HepG2 (cell line): ENCODE data around the gene GADD45GIP1. TPM values are rescaled to one million over a fixed set of nuclear protein-coding genes. Genes with fewer than 3 reads are reported as not detected.

Experiments
- ARID2 ChIP-seq: sonication (generic); formaldehyde crosslinking; IDR thresholded peaks from 2 replicates; pipeline ENCODE4 v1.8.1; 2022; ENCODE audit warnings: mild to moderate bottlenecking, missing genetic modification reagents, borderline replicate concordance
- DPF2 ChIP-seq: sonication (generic); formaldehyde crosslinking; IDR thresholded peaks from 2 replicates; pipeline ENCODE4 v1.4.0; 2020; ENCODE audit warnings: mild to moderate bottlenecking, low read depth, missing genetic modification reagents, borderline replicate concordance
- GFI1 ChIP-seq: sonication (generic); formaldehyde crosslinking; IDR thresholded peaks from 2 replicates; pipeline ENCODE4 v1.5.0; 2020; ENCODE audit warnings: missing genetic modification reagents, mild to moderate bottlenecking, borderline replicate concordance
- HDAC2 ChIP-seq: sonication (generic); formaldehyde crosslinking; IDR thresholded peaks from 2 replicates; pipeline ENCODE4 v1.4.0; 2020; ENCODE audit warnings: missing genetic modification reagents
- HOXA9 ChIP-seq: sonication (generic); formaldehyde crosslinking; IDR thresholded peaks from 2 replicates; pipeline ENCODE4 v1.8.1; 2022; ENCODE audit warnings: missing genetic modification reagents, mild to moderate bottlenecking, moderate library complexity, borderline replicate concordance
- NFKB2 ChIP-seq: sonication (generic); formaldehyde crosslinking; IDR thresholded peaks from 2 replicates; pipeline ENCODE4 v1.4.0; 2020; ENCODE audit warnings: missing genetic modification reagents, borderline replicate concordance
- NR2F1 ChIP-seq, 2 experiments: fragments of 450-650 bp in 1 of 2; formaldehyde crosslinking in 1 of 2; IDR thresholded peaks; 2 replicates each; pipeline versions ENCODE4 v1.5.0 to v1.6.1; 2016 to 2020; ENCODE audit warnings: mild to moderate bottlenecking in 1 of 2, missing compliant biosample characterization in 1 of 2, missing genetic modification reagents in 1 of 2, moderate library complexity in 1 of 2
- NR2F2 ChIP-seq: IDR thresholded peaks from 2 replicates; pipeline ENCODE4 v1.6.1; 2012; ENCODE audit warnings: low read depth, inconsistent platforms, borderline replicate concordance
- SMARCC2 ChIP-seq: fragments of 450-650 bp; IDR thresholded peaks from 2 replicates; pipeline ENCODE4 v1.6.1; 2017; ENCODE audit warnings: antibody characterized with exemption, mild to moderate bottlenecking
- SP2 ChIP-seq: sonication (generic); formaldehyde crosslinking; IDR thresholded peaks from 2 replicates; pipeline ENCODE4 v1.5.1; 2020; ENCODE audit warnings: mild to moderate bottlenecking, missing genetic modification reagents
- TP53 ChIP-seq: sonication (generic); formaldehyde crosslinking; conservative IDR thresholded peaks from 2 replicates; pipeline ENCODE4 v1.4.0; 2020; ENCODE audit warnings: missing genetic modification reagents
- ZMYM4 ChIP-seq: sonication (generic); formaldehyde crosslinking; IDR thresholded peaks from 2 replicates; pipeline ENCODE4 v1.8.1; 2023; ENCODE audit warnings: mild to moderate bottlenecking, missing genetic modification reagents
- ZNF101 ChIP-seq: sonication (generic); formaldehyde crosslinking; IDR thresholded peaks from 2 replicates; pipeline ENCODE4 v1.4.0; 2020; ENCODE audit warnings: mild to moderate bottlenecking, low read depth, missing genetic modification reagents, borderline replicate concordance
- ZNF207 ChIP-seq: fragments of 450-650 bp; IDR thresholded peaks from 2 replicates; pipeline ENCODE4 v1.6.1; 2016; ENCODE audit warnings: antibody characterized with exemption, borderline replicate concordance
- ZNF558 ChIP-seq: sonication (generic); formaldehyde crosslinking; IDR thresholded peaks from 2 replicates; pipeline ENCODE4 v1.9.0; 2022; ENCODE audit warnings: mild to moderate bottlenecking, missing genetic modification reagents, borderline replicate concordance
- ZNF713 ChIP-seq: sonication (generic); formaldehyde crosslinking; IDR thresholded peaks from 2 replicates; pipeline ENCODE4 v1.4.0; 2020; ENCODE audit warnings: mild to moderate bottlenecking, missing genetic modification reagents
- polyA plus RNA-seq, 8 experiments: library from polyadenylated mRNA; depleted of rRNA in 3 of 8; stranded (reverse) in 7 of 8; unstranded in 1 of 8; fragments of >200 nt; fragmentation: Illumina TruSeq in 4 of 8; extraction: Trizol in 4 of 8; gene quantifications; 2 replicates each; pipeline versions ENCODE4 v1.2.1 to v1.2.3, GENCODE V29; 2011 to 2016; ENCODE audit warnings: low read depth in 4 of 8, missing spikeins in 1 of 8, mixed read lengths in 1 of 8; ENCODE audit not compliant: insufficient read depth in 1 of 8
- total RNA-seq, 5 experiments: library from RNA; depleted of rRNA; stranded (reverse); fragments of >200 nt; fragmentation: Illumina TruSeq; extraction: Trizol; gene quantifications; 2 replicates each; pipeline ENCODE4 v1.2.3, GENCODE V29; 2016; ENCODE audit warnings: low read depth in 1 of 5
- TF ChIP-seq, protein P1 (sequence below): sonication (generic); formaldehyde crosslinking; IDR thresholded peaks from 2 replicates; pipeline ENCODE4 v1.5.0; 2020; ENCODE audit warnings: missing genetic modification reagents
- TF ChIP-seq, protein P2 (sequence below): sonication (generic); formaldehyde crosslinking; IDR thresholded peaks from 2 replicates; pipeline ENCODE4 v1.4.0; 2020; ENCODE audit warnings: mild to moderate bottlenecking, missing genetic modification reagents, borderline replicate concordance
- TF ChIP-seq, protein P3 (sequence below): sonication (generic); formaldehyde crosslinking; IDR thresholded peaks from 2 replicates; pipeline ENCODE4 v1.4.0; 2020; ENCODE audit warnings: missing genetic modification reagents

Gene GADD45GIP1
- total and polyA plus RNA-seq, 2 of the 13 experiments (the other 11 are each of a cell fraction or from before 2014, with no cell fraction given): 24.6 to 30.7 TPM

DNA sequence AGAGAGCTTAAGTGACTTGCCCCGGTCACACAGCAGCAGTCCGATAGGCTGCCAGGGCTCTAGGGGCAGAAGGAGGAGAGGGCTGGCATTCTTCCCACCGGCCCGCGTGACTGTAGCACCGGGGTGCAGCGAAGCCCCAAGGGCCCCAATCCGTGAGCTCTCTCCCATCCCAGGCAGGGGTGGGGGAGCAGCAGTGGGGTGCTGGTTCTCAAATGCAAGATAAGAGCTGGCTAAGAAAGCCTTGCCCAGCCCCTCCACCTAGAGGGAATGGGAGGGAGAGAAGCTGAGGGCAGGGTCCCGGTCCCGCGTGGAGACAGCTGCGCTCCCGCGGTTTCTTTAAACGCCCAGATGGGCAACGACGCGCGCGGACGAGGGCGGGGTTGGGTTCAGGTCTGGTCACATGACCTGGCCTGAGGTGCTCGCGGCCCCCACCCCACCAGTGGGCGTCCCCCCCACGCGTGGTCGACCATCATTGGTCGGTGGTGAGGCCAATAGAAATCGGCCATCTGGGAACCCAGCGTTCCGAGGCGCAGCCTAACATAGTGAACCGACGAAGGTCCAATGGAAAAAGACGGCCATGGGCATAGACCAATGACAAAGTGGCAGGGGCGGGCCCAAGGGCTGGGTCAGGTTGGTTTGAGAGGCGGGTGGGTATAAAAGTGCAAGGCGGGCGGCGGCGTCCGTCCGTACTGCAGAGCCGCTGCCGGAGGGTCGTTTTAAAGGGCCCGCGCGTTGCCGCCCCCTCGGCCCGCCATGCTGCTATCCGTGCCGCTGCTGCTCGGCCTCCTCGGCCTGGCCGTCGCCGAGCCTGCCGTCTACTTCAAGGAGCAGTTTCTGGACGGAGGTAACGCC lies 18.9 kb downstream of the GADD45GIP1 start, which contains the start of gene CALR (continued):
- TF ChIP-seq, protein P1, sequence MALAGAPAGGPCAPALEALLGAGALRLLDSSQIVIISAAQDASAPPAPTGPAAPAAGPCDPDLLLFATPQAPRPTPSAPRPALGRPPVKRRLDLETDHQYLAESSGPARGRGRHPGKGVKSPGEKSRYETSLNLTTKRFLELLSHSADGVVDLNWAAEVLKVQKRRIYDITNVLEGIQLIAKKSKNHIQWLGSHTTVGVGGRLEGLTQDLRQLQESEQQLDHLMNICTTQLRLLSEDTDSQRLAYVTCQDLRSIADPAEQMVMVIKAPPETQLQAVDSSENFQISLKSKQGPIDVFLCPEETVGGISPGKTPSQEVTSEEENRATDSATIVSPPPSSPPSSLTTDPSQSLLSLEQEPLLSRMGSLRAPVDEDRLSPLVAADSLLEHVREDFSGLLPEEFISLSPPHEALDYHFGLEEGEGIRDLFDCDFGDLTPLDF: 0 out of 2 replicates have a peak, but pooled peaks have one; percentile 39
- TF ChIP-seq NR2F2 (no peak), HDAC2 (peak; percentile 62; the same call in 1 of the 2 replicates), ZNF207 (no peak), HOXA9 (CRISPR knock-in tag) (no peak), SP2 (CRISPR knock-in tag) (peak; percentile 97), ZNF558 (CRISPR knock-in tag) (peak; percentile 66; the same call in 1 of the 2 replicates), GFI1 (CRISPR knock-in tag) (no peak), ZNF101 (CRISPR knock-in tag) (no peak), ZMYM4 (CRISPR knock-in tag) (peak; percentile 87), DPF2 (CRISPR knock-in tag) (no peak), NFKB2 (CRISPR knock-in tag) (peak; percentile 42; the same call in 1 of the 2 replicates), NR2F1 (CRISPR knock-in tag; IDR thresholded peaks at IDR 0.05) (no peak), TP53 (CRISPR knock-in tag) (no peak; the same call in 1 of the 2 replicates), ZNF713 (CRISPR knock-in tag) (no peak), SMARCC2 (no peak), ARID2 (0 out of 2 replicates have a peak, but pooled peaks have one; percentile 56)
- TF ChIP-seq, protein P2, sequence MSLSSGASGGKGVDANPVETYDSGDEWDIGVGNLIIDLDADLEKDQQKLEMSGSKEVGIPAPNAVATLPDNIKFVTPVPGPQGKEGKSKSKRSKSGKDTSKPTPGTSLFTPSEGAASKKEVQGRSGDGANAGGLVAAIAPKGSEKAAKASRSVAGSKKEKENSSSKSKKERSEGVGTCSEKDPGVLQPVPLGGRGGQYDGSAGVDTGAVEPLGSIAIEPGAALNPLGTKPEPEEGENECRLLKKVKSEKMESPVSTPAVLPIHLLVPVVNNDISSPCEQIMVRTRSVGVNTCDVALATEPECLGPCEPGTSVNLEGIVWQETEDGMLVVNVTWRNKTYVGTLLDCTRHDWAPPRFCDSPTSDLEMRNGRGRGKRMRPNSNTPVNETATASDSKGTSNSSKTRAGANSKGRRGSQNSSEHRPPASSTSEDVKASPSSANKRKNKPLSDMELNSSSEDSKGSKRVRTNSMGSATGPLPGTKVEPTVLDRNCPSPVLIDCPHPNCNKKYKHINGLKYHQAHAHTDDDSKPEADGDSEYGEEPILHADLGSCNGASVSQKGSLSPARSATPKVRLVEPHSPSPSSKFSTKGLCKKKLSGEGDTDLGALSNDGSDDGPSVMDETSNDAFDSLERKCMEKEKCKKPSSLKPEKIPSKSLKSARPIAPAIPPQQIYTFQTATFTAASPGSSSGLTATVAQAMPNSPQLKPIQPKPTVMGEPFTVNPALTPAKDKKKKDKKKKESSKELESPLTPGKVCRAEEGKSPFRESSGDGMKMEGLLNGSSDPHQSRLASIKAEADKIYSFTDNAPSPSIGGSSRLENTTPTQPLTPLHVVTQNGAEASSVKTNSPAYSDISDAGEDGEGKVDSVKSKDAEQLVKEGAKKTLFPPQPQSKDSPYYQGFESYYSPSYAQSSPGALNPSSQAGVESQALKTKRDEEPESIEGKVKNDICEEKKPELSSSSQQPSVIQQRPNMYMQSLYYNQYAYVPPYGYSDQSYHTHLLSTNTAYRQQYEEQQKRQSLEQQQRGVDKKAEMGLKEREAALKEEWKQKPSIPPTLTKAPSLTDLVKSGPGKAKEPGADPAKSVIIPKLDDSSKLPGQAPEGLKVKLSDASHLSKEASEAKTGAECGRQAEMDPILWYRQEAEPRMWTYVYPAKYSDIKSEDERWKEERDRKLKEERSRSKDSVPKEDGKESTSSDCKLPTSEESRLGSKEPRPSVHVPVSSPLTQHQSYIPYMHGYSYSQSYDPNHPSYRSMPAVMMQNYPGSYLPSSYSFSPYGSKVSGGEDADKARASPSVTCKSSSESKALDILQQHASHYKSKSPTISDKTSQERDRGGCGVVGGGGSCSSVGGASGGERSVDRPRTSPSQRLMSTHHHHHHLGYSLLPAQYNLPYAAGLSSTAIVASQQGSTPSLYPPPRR: peak; percentile 43; the same call in 1 of the 2 replicates
- TF ChIP-seq, protein P3, sequence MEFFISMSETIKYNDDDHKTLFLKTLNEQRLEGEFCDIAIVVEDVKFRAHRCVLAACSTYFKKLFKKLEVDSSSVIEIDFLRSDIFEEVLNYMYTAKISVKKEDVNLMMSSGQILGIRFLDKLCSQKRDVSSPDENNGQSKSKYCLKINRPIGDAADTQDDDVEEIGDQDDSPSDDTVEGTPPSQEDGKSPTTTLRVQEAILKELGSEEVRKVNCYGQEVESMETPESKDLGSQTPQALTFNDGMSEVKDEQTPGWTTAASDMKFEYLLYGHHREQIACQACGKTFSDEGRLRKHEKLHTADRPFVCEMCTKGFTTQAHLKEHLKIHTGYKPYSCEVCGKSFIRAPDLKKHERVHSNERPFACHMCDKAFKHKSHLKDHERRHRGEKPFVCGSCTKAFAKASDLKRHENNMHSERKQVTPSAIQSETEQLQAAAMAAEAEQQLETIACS (CRISPR knock-in tag): 0 out of 2 replicates have a peak, but pooled peaks have one; percentile 40
